AG10803 (cell line): ENCODE data around the gene ZNF804A.

Experiments used
- DNase-seq: peaks from one replicate; pipeline ENCODE4 v3.0.0; 2010; ENCODE audit warnings: low read depth
- H3K4me3 ChIP-seq: 2 replicates; pipeline ENCODE4 v1.5.1; 2011; ENCODE audit warnings: mild to moderate bottlenecking, low read length, control low read depth
- TF ChIP-seq, protein P1 (sequence below): conservative IDR thresholded peaks from 2 replicates; pipeline ENCODE4 v1.5.1; 2011; ENCODE audit warnings: mild to moderate bottlenecking, low read length, control low read depth, inconsistent platforms

Gene ZNF804A

DNA sequence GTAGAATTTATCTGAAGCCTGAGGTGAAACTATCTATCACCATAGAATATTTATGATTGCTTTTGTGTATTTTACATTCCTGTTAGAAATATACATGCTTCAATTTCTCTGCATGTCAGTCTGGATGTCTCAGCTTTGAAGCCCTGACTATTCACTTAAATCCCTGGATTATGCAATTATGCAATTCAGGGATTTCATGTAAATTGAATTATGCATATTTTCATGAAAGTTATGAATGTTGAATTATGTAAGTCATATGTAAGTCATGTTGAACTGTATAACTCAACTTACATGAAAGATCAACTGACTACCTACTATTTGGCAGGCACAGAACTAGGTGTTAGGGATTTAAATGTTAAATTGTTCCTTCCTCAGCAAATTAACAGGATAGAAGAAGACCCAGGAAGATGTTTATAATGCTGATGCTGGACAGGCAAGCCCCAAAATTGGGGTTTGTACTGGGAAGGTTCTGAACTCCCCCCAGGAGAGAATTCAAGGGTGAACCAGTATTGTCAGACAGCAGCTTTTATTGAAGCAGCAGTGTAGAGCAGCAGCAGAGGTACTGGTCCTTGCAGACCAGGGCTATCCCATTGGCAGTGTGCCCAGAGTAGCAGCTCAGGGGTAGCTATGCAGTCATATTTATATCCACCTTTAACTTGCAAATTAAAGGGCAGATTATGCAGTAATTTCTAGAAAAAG, 236.5 kb downstream of the ZNF804A start:
- DNase-seq: no peak
- H3K4me3 ChIP-seq: no peak overlapping the region
- TF ChIP-seq, protein P1, sequence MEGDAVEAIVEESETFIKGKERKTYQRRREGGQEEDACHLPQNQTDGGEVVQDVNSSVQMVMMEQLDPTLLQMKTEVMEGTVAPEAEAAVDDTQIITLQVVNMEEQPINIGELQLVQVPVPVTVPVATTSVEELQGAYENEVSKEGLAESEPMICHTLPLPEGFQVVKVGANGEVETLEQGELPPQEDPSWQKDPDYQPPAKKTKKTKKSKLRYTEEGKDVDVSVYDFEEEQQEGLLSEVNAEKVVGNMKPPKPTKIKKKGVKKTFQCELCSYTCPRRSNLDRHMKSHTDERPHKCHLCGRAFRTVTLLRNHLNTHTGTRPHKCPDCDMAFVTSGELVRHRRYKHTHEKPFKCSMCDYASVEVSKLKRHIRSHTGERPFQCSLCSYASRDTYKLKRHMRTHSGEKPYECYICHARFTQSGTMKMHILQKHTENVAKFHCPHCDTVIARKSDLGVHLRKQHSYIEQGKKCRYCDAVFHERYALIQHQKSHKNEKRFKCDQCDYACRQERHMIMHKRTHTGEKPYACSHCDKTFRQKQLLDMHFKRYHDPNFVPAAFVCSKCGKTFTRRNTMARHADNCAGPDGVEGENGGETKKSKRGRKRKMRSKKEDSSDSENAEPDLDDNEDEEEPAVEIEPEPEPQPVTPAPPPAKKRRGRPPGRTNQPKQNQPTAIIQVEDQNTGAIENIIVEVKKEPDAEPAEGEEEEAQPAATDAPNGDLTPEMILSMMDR: no peak

DNA sequence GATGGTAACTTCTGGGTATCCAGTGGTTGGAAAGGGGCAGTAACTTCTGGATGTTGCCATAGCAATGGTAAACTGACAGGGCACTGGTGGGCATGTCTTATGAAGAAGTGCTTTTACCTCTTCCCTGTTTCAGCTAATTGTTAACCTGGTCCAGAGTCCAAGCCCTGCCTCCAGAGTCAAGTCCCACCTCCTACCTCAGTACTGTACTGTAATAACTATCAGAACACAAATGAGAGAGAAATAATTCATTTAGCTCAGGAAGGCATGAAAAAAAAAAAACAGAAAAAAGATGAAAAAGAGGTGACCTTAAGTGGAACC, 237.0 kb downstream of the ZNF804A start:
- no peak for DNase-seq
- TF ChIP-seq, protein P1: no peak
- no peak overlapping the region for H3K4me3 ChIP-seq

DNA sequence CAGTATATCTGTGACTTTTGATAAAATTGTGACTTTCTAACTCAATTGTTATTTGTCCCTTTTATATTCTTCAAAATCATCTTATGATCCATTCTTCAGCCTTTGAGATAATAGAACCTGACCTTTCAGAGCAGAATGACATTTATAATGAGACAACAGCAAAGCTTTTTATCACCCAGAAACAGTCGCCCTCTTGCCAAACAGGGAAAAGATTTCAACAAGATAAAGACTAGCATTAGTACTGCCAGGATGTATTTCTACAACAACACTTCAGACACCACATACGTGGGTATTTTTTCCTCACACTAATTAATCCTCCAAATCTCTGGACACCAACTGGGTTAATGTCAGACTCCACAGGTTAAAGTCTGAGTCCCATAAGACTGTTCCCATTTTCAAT, 249.0 kb downstream of the ZNF804A start:
- TF ChIP-seq, protein P1: no peak
- H3K4me3 ChIP-seq: no peak overlapping the region
- DNase-seq: no peak

DNA sequence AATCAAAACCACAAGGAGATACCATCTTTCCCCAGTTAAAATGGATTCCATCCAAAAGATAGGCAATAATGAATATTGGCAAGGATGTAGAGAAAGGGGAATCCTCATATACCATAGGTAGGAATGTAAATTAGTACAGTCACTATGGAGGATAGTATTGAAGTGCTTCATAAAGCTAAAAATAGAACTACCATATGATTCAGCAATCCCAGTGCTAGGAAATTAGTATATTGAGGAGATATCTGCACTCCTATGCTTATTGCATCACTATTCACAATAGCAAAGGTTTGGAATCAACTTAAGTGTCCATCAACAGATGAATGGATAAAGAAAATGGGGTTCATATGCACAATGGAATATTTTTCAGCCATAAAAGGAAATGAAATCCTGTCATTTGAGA, 251.2 kb downstream of the ZNF804A start:
- TF ChIP-seq, protein P1: no peak
- H3K4me3 ChIP-seq: no peak overlapping the region
- no peak for DNase-seq

DNA sequence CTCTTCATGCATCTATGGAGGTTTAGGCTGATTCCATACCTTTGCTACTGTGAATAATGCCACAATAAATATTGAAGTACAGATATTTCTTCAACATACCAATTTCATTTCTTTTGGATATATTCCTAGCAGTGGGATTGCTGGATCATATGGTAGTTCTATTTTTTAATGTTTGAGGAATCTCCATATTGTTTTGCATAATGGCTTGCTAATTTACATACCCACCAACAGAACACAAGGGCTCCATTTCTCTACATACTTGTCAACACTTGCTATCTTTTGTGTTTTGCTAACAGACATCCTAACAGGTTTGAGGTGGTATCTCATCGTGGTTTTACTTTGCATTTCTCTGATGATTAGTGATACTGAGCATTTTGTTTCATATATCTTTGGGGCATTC, 253.2 kb downstream of the ZNF804A start:
- H3K4me3 ChIP-seq: no peak overlapping the region
- TF ChIP-seq, protein P1: no peak
- DNase-seq: no peak

DNA sequence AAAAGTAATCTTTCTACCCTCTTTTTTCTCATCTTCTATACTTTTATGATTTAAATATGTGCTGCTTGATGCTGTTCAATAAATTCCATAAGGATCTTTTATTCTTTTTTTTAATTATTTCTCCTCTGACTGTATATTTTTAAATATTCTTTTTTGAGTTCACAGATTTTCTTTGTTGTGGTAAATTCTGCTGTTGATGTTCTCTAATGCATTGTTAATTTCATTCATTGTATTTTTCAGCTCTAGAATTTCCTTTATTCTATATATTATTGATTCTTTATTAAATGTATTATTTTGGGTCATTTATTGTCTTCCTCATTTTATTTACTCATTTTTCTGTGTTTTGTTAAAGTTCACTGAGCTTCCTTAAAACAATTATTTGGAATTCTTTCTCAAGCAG, 260.9 kb downstream of the ZNF804A start:
- TF ChIP-seq, protein P1: no peak
- H3K4me3 ChIP-seq: no peak overlapping the region
- DNase-seq: no peak

DNA sequence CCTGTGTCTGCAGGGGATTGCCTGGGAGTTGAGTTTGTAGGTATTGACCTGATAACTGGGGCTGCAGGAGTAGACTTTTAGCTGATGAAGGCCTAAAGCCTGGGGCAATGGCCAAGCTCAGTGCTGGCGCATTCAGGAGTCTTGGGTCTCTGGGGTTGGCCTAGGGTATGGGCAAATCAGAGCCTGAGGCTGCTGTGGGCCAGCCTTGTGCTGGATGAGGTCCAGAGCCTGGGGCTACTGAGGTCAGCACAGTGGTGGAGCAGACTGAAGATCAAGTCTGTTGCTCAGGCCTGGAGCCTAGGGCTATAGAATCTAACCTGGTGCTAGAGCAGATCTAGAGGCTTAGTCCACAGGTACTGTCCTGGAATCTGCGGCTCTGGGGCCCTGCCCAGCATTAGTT, 262.4 kb downstream of the ZNF804A start:
- H3K4me3 ChIP-seq: no peak overlapping the region
- TF ChIP-seq, protein P1: no peak

More for the DNA sequence above, 262.4 kb downstream of the ZNF804A start:
- no peak for DNase-seq
